GM12873 (cell line): ENCODE measurements around the gene TGM6.

Source experiments
- TF ChIP-seq, protein P1 (sequence below): IDR thresholded peaks from 2 replicates; pipeline ENCODE4 v1.5.1; 2012; ENCODE audit warnings: low read depth, mild to moderate bottlenecking, moderate library complexity, low read length, control low read depth; ENCODE audit not compliant: insufficient read depth; ENCODE audit errors: missing control alignments

TGM6 gene

DNA sequence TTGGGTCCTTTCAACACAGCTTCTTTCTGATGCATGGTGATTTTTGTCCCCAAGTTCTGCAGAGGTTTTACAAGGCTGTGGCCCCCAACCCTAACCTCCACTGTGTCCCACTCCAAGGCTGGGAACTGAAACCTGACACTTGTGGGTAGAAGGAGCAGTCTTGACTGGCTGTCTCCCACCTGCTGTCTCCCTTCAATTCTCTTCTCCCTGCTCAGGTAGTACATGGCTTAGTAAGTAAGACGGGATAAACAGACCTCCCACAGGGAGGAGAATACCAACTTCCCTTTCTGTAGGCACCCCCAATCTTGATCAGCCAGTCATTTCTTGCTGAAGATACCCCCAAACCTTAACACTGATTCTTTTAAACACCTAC lies 25.0 kb downstream of the TGM6 start:
- TF ChIP-seq, protein P1, sequence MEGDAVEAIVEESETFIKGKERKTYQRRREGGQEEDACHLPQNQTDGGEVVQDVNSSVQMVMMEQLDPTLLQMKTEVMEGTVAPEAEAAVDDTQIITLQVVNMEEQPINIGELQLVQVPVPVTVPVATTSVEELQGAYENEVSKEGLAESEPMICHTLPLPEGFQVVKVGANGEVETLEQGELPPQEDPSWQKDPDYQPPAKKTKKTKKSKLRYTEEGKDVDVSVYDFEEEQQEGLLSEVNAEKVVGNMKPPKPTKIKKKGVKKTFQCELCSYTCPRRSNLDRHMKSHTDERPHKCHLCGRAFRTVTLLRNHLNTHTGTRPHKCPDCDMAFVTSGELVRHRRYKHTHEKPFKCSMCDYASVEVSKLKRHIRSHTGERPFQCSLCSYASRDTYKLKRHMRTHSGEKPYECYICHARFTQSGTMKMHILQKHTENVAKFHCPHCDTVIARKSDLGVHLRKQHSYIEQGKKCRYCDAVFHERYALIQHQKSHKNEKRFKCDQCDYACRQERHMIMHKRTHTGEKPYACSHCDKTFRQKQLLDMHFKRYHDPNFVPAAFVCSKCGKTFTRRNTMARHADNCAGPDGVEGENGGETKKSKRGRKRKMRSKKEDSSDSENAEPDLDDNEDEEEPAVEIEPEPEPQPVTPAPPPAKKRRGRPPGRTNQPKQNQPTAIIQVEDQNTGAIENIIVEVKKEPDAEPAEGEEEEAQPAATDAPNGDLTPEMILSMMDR: no peak

DNA sequence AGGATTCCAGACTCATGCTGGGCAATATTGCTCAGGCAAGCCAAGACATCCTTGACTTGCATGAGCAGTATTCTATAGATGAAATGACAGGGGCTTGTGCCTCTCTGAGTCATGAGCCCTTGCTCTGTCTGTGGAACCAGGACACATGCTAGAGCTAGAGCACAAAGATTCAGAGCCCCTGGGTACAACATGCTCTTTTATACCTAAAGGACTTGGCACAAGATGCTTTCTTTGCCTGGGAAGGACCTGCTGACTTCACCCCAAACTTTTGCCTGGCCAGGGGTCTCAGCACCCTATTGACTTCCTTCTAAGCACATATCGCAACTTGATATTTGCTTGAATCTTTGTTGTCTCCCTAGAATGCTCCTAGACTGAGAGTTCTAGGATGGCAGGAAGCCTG lies 27.4 kb downstream of the TGM6 start:
- TF ChIP-seq, protein P1: no peak

DNA sequence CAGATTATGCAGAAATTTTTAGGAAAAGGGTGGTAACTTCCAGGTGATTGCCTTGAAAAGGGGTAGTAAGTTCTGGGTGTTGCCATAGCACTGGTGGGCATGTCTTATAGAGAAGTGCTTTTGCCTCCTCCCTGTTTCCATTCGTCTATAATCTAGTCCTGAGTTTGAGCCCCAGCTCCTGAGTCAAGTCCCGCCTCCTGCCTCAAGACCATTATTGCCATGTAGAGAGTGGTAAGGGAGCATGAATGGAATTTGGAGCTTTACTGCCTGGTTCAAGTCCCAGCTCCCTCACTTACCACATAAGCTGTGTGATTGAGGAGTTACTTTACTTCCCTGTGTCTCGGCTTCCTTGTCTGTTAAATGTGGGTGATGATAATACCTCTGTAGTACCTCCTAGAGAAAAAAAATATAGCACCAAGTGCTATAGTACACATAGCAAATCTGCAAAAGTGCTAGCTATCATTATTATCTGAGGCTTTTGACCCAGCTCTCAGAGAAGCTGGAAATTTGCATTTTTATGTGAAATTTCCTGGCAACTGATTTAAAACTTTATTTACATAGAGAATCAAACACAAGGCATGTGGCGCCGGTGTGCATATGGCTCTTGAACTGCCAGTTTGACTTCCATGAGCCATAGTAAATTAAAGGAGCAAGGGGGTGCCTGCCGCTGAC lies 36.0 kb downstream of the TGM6 start:
- TF ChIP-seq, protein P1: no peak

DNA sequence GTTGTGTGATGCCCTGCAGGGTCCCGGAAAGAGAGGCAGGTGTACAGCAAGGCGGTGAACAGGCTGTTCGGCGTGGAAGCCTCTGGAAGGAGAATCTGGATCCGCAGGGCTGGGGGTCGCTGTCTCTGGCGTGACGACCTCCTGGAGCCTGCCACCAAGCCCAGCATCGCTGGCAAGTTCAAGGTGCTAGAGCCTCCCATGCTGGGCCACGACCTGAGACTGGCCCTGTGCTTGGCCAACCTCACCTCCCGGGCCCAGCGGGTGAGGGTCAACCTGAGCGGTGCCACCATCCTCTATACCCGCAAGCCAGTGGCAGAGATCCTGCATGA lies 36.5 kb downstream of the TGM6 start:
- TF ChIP-seq, protein P1: no peak

DNA sequence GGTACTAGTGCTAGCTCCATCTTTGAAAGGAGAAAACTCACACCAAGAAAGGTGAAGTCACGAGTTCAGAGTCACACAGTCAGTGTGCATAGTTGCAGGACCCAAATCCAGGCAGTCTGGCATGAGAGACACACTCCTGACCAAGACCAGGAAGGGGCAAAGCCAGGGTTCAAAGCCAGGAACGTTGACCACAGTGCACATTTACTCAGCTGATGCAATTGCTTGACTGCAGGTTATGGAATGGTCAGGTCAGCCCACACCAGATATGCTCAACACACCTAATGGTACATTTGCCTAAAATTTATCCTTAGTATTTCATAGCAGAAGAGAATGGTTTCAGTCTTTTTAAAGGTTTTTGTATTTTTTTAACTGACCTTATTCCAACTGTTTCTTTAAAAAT lies 37.7 kb downstream of the TGM6 start:
- TF ChIP-seq, protein P1: no peak

DNA sequence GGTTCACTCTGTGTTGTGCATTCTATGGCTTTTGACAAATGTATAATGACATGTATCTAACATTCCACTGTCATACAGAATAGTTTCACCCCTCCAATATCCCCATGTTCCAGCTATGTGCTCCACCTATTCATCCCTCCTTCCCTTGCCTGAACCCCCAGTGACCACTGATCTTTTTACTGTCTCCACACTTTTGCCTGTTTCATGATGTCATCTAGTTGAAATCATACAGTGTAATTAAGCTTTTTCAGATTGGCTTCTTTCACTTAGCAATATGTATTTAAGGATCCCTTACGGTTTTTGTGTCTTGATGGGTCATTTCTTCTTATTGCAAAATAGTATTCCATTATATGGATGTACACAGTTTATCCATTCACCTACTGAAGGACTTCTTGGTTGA lies 39.8 kb downstream of the TGM6 start:
- TF ChIP-seq, protein P1: no peak

DNA sequence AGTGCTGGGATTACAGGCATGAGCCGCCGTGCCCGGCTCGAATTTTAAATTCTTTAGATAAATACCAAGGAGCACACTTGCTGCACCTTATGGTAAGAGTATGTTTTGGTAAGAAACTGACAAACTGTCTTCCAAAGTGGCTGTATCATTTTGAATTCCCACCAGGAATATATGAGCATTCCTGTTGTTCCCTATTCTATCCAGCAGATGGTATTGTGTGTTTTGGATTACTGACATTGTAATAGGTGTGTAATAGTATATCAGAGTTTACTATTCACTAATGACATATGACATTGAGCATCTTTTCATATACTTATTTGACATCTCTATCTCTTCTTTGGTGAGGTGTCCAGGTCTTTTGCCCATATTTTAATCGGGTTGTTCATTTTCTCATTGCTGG lies 40.5 kb downstream of the TGM6 start:
- TF ChIP-seq, protein P1: no peak

DNA sequence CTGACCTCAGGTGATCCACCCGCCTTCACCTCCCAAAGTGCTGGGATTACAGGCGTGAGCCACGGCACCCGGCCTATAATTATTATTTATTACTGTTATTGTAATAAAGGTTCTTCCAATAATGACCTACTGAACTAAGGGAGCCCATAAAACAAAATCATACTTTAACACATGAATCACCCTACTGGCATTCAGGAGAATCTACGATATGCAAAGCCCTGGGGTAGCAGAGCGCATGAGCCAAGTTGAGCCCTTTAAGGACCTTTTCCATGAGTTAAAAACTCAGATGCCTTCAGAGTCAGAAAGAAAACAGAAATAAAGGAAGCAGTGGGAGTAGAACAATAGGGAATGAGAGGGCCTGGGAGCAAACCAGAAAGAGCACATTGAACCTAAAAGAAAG lies 48.4 kb downstream of the TGM6 start:
- TF ChIP-seq, protein P1: no peak
